ENCODE measurements around the gene EDARADD. TPM values are rescaled to one million over a fixed set of nuclear protein-coding genes. Genes with fewer than 3 reads are reported as not detected.

EDARADD gene
- total RNA-seq, 1 donor from 2014 or later, result 2.6 TPM

DNA sequence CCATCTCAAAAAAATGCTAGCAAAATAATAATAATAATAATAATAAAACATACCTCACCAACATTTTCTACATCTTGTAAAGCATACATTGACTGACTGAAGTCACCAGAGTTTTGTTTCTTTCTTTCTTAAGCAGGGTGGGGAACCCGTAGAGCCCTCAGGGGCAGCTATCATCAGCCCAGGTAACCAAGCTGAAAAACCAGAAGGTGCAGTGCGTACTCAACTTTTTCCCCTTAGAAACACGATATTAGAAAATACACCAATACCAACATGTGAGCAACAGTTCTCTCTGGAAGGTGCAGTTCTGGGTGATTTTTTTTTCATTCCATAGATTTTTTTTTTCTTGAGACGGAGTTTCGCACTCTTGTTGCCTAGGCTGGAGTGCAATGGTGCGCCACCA lies 75.4 kb downstream of the EDARADD start:
- no peaks in the 10 kb centered on the region for H3K36me3 ChIP-seq (ENCODE audit: control insufficient read depth, insufficient read depth, low read length)
- H3K27me3 ChIP-seq (ENCODE audit: control insufficient read depth, insufficient read depth, low read length), result no peaks in the 10 kb centered on the region
- TF ChIP-seq, protein P1, sequence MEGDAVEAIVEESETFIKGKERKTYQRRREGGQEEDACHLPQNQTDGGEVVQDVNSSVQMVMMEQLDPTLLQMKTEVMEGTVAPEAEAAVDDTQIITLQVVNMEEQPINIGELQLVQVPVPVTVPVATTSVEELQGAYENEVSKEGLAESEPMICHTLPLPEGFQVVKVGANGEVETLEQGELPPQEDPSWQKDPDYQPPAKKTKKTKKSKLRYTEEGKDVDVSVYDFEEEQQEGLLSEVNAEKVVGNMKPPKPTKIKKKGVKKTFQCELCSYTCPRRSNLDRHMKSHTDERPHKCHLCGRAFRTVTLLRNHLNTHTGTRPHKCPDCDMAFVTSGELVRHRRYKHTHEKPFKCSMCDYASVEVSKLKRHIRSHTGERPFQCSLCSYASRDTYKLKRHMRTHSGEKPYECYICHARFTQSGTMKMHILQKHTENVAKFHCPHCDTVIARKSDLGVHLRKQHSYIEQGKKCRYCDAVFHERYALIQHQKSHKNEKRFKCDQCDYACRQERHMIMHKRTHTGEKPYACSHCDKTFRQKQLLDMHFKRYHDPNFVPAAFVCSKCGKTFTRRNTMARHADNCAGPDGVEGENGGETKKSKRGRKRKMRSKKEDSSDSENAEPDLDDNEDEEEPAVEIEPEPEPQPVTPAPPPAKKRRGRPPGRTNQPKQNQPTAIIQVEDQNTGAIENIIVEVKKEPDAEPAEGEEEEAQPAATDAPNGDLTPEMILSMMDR (IDR thresholded peaks at IDR 0.05; ENCODE audit: insufficient read depth, low read length, severe bottlenecking), result no peak
- H3K4me3 ChIP-seq (ENCODE audit: low read depth, low read length), result no peak overlapping the region
- FAIRE-seq (no peak), DNase-seq (ENCODE audit: low read depth) (no peak)

DNA sequence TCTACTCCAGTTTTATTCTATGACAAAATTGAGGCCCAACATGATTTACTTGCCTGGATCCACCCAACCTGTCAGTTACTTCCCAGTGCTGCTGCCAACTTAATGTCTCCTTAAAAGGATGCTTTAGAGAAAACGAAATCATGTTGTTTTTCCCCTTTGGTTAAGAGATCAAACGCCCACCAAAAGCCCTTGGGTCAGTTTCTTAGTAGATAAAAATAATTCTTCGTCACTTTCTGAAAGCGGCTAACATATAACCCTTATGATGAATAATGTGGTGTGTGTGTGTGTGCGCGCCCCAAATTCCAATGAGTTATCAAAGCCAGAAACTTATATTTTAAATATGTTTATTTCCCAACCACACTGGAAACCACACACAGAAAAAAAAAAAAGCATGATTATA lies 77.0 kb downstream of the EDARADD start:
- H3K36me3 ChIP-seq (ENCODE audit: control insufficient read depth, insufficient read depth, low read length), result no peaks in the 10 kb centered on the region
- H3K4me3 ChIP-seq (ENCODE audit: low read depth, low read length), result no peak overlapping the region
- DNase-seq (ENCODE audit: low read depth), result no peak
- no peak for FAIRE-seq
- H3K27me3 ChIP-seq (ENCODE audit: control insufficient read depth, insufficient read depth, low read length), result no peaks in the 10 kb centered on the region
- TF ChIP-seq, protein P1 (IDR thresholded peaks at IDR 0.05; ENCODE audit: insufficient read depth, low read length, severe bottlenecking), result no peak

DNA sequence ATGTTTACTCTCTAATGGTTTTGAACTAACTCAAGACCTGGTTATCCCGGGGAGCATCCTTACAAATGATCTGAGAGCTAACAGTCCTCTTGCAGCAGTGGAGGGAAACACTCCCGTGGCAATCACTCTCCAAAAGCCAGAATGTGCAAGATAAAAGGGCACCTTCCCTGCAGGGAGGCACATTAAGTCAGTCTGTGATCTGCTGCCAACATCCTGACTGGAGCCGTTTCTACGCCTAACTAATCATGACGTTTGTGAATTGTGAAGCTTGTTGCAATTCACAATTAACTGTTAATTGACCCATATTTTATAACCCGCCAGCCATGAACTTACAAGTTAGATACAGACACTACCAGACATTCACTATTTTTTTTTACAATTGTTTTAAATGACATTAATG lies 77.6 kb downstream of the EDARADD start:
- DNase-seq (ENCODE audit: low read depth), result no peak
- H3K27me3 ChIP-seq (ENCODE audit: control insufficient read depth, insufficient read depth, low read length), result no peaks in the 10 kb centered on the region
- H3K4me3 ChIP-seq (ENCODE audit: low read depth, low read length), result no peak overlapping the region
- TF ChIP-seq, protein P1 (IDR thresholded peaks at IDR 0.05; ENCODE audit: insufficient read depth, low read length, severe bottlenecking), result no peak
- no peaks in the 10 kb centered on the region for H3K36me3 ChIP-seq (ENCODE audit: control insufficient read depth, insufficient read depth, low read length)
- no peak for FAIRE-seq

DNA sequence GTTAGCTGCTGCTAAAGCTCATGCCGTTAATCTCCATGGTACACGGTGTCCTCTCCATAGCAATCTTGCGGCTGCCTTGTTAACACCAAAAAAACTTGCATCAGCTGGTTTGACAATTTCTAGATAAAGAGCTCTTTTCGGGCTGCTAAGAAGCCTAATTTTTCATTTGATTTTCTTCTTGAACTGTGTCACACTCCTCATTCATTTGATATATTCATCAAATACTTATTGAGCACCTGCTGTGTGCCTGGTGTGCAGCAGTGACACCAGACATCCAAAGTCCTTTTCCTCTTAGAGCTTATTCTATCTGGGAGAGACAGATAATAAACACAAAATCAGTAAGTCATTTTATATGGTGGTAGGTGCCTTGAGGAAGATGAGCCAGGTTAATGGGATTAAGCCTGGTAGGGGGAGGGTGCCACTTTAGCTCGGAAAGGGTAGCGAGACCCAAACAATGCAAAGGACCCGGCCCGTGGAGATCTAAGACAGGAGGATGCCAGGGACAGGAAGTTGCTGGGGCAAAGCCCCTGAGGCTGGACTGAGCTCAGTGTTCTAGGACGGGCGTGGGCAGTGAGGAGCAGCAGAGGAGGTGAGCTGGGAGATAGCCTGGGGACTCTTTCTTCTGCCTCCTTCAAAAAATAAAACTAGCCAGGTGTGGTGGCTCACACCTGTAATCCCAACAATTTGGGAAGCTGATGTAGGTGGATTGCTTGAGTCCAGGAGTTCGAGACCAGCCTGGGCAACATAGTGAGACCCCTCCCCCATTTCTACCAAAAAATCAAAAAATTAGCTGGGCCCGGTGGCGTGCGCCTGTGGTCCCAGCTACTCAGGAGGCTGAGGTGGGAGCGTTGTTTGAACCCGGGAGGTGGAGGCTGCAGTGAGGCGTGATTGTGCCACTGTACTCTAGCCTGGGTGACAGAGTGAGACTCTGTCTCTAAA lies 79.0 kb downstream of the EDARADD start:
- FAIRE-seq (no peak), DNase-seq (ENCODE audit: low read depth) (no peak)
- TF ChIP-seq, protein P1 (IDR thresholded peaks at IDR 0.05; ENCODE audit: insufficient read depth, low read length, severe bottlenecking), result no peak
- Histone ChIP-seq H3K4me3 (ENCODE audit: low read depth, low read length) (no peak overlapping the region), H3K27me3 (ENCODE audit: control insufficient read depth, insufficient read depth, low read length) (no peaks in the 10 kb centered on the region), H3K36me3 (ENCODE audit: control insufficient read depth, insufficient read depth, low read length) (no peaks in the 10 kb centered on the region)

DNA sequence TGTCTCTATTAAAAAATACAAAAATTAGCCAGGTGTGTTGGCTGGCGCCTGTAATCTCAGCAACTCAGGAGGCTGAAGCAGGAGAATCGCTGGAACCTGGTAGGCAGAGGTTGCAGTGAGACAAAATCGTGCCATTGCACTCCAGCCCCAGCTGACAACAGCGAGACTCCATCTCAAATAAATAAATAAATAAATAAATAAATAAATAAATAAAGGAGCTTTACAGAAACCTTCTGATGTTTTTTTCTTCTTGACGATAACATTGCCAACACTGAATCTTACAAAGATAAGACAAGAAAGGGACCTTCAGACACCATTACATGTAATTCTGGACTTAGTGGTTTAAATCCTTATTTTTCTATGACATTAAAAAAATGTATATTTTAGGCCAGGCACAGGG lies 81.9 kb downstream of the EDARADD start:
- FAIRE-seq (no peak), DNase-seq (ENCODE audit: low read depth) (no peak)
- TF ChIP-seq, protein P1 (IDR thresholded peaks at IDR 0.05; ENCODE audit: insufficient read depth, low read length, severe bottlenecking), result no peak
- Histone ChIP-seq H3K36me3 (ENCODE audit: control insufficient read depth, insufficient read depth, low read length) (no peaks in the 10 kb centered on the region), H3K4me3 (ENCODE audit: low read depth, low read length) (no peak overlapping the region), H3K27me3 (ENCODE audit: control insufficient read depth, insufficient read depth, low read length) (no peaks in the 10 kb centered on the region)
